GM18508 (cell line): Measurements from ENCODE around the gene HSPH1.
"Not testable (repeated sequence)": the region's sequence is repeated elsewhere in the genome, so short reads cannot be mapped to it uniquely, and the experiment has no call there.

Experiments
- ATAC-seq: cut with Tn5 transposase; IDR thresholded peaks from one replicate; pipeline ENCODE4 v1.9.1; 2021; ENCODE audit warnings: moderate number of reproducible peaks; ENCODE audit not compliant: insufficient read depth, unreplicated experiment

Gene HSPH1

DNA sequence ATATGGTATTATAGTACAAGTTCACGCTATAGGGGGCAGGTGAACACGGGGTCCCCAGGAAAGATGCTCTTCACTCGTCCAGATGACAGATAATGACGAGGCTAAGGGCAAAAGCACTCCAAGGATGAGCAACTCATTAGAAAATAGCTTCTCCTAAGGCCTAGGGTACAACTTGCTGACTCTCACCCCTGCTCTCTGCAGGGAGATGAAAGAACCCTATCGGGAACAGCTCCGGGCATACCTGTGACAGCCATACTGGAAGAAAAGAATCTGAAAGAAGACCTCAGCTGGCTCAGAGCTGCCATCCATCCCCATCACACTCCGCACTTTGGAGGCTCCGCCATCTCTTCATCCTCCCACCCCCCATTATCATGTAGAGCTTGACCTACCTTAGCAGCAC is 17.5 kb upstream of the HSPH1 start:
- ATAC-seq: no peak

DNA sequence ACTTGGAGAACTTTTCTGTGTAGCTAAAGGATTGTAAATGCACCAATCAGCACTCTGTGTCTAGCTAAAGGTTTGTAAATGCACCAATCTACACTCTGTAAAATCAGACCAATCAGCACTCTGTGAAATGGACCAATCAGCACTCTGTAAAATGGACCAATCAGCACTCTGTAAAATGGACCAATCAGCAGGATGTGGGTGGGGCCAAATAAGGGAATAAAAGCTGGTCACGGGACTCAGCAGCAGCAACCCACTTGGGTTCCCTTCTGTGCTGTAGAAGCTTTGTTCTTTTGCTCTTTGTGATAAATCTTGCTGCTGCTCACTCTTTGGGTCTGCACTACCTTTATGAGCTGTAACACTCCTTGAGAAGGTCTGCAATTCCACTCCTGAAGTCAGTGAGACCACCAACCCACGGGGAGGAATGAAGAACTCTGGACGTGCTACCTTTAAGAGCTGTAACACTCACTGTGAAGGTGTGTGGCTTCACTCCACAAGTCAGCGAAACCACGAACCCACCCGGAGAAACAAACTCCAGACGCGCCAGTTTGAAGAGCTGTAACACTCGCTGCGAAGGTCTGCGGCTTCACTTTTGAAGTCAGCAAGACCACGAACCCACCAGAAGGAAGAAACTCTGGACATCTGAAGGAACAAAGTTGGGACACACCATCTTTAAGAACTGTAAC is 16.2 kb upstream of the HSPH1 start:
- not testable (repeated sequence) for ATAC-seq

DNA sequence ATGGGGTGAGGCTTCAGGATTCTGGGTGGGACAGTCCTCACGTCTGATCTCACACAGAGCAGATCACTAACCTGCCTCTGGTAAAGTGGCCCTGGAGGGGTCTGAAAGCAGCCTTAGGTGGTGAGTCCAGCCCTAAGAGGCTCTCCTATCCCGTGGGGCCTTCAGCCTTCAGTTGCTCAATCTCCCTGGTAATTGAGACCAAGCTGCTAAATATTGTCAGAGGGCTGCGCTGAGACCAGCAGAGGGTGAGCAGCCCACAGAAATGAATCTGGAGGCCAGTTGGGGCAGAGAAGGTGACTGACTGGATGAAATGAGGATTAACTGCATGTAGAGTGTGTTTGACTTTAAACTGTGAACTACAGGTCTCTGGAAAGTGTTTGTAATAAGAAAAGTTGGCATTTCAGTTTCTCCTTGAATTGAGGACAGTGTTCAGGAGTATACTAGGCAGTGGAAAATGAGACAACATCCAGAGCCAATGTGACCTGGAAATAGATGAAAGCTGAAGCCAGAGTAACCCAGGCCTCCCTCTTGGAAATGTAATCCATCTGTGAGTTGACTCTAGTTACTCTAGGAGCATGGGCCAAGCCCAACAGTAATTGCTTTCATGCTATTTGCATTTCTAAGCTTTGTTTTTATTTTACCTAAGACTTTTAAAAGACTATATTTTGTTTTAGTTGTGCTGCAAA is 14.3 kb upstream of the HSPH1 start:
- no peak for ATAC-seq

DNA sequence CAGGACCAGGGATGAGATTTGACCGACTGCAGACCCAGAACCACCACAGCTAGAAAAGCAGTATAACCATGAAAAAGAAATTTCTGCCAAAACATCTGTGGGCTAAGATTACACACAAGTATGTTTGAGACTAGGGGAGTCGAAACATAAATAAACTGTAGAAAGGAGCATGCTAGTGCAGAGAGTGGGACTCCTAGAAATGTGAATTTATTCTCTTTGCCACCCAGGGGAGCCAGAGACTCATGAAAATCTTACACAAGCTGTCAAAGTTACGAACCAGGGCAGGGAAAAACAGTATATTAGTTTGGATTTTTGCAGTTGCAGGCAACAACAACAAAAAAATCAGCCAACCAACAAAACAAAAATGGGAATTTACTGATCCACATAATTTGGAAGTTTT is 12.3 kb upstream of the HSPH1 start:
- ATAC-seq: no peak

DNA sequence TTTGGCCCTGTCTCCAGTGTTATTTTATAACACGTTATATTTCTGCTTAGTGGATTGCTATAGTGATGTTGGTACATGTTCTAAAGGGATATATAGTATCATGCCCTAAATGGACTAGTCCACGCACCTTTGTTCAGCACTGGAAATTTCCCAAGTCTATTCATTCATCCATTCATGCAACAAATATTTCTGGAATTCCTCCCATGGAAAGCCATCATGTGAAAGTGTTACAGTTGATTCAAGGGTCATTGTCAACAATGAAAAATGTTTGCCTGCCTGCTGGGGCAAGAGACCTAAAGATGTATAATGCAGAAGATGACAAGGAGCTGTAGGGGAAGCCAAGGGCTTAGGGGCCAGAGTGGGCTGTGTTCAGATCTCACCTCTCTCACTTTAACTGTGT is 10.8 kb upstream of the HSPH1 start:
- ATAC-seq: no peak

DNA sequence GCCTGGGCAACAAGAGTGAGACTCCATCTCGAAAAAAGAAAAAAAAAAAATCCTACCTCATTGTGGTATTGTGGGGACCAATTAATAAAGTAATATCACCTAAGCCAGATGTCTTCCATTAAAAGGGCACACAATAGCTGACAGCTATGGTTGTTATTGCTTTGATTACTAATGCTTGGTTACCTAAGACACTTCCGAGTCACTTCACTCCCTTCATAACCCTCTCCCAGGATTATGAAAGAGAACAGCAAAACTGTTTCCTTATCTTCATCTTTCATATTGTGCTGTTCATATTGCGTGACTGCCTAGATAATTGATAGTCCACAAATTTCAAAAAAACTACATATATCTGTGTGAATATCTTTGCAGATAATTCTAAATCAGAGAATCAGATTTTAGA is 10.3 kb upstream of the HSPH1 start:
- no peak for ATAC-seq

DNA sequence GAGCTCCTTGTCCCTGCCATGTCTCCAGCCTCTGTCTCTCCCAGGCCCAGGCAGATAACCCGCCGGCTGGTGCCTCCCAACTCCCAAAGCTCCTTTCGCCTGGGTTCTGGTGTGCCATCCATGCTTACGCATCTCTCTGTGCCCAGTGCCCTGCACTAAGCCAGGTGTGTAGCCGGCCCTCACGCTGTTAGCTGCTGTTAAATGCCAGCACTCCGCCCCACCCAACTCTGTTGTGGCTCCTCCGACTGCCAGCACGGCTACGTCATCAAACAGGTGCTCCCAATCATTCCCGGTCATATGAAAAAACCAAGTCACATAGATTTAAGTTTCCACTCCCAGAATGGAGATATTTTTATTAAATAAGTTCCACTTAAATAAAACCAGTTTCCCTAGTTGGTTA is 7.0 kb upstream of the HSPH1 start:
- no peak for ATAC-seq

DNA sequence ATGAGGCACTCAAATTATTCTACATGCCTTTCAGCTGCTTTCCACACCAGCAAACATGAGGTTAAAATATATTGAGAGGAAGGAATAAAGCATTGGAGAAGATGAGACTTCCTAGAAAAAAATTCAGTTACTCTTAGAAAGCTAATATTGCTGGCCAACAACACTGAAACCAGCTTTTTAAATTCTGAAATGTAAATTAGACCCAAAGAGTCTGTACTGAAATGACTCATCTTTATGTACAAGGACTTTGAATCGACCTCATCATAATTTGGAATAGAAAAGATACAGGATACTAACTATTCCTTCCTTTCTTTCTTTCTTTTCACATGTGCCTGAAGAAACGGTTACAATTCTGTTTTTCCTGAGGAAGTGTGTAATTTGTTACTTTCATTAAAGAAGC is 6.5 kb upstream of the HSPH1 start:
- peak; percentile 40 for ATAC-seq

DNA sequence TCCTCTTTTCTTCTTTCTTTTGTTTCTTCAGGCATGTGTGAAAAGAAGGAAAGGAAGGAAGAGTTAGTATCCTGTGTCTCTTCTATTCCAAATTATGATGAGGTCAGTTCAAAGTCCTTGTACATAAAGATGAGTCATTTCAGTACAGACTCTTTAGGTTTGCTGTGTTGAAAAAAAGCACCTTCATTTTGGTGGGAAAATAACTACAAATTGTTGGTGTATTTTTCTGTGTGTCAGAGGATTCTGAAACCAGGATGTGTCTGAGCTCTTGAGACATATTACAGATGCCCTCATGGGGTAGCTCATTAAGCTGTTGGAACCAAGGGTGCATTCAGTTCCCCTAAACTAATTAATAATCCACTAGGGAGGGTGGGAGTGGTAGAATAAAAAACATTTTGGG is 5.8 kb upstream of the HSPH1 start:
- peak; percentile 61 for ATAC-seq

DNA sequence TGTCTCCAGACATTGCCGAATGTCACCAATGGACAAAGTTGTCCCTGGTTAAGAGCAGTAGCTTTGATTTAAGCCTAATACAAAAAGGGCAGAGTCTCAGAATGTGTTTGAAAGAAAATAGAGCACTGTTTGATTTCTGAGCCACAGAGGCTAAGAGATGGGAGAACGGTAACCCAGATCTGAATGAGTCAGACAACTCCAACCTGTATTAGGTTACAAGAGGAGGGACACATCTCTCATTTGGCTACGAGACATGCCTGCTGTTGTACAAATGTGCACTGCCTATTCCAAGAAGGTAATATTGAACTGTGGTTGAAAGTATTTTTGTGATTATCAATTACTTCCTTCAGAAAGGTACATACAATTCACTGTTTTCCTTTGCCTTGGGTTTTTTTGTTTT is 4.9 kb upstream of the HSPH1 start:
- ATAC-seq: no peak

DNA sequence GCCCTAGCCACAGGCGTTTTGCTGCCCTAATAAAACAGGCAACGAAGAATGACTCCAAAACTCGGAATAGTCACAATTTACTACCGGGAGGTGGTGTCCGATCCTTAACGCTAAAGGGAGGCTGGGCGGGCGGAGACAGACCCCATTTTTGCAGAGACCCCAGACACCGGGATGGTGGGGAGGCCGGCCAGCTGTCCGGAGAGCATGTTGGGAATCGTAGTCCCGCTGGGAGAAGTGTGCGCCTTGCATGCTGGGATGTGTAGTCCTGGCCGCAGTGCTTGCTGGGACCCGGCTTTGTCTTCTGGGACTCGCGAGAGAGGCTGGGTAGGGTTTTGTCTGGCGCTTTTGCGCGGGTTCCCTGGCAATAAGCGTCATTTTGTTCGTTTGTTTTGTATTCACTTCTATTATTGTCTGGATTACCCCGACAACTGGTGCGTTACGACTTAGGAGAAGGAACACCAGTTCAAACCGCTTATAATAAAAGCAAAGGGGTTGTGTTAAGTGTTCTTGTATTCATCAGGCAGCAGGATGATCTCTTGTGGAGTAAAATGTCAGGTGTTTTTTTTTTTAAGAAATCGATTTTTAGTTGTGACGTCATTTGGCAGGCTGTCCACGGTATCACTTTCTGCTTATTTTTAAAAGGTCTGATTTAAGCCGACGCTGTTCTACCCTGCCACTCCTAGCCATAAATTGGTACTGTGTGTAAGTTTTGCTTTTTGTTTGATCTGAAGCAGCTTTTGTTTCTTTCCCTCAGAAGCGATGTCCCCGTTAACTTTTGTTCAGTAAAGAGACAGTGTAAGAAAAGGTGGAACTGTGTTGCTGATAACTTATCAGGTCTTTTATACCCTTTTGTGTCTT is 676 bp upstream of the HSPH1 start:
- ATAC-seq: peak; percentile 83

DNA sequence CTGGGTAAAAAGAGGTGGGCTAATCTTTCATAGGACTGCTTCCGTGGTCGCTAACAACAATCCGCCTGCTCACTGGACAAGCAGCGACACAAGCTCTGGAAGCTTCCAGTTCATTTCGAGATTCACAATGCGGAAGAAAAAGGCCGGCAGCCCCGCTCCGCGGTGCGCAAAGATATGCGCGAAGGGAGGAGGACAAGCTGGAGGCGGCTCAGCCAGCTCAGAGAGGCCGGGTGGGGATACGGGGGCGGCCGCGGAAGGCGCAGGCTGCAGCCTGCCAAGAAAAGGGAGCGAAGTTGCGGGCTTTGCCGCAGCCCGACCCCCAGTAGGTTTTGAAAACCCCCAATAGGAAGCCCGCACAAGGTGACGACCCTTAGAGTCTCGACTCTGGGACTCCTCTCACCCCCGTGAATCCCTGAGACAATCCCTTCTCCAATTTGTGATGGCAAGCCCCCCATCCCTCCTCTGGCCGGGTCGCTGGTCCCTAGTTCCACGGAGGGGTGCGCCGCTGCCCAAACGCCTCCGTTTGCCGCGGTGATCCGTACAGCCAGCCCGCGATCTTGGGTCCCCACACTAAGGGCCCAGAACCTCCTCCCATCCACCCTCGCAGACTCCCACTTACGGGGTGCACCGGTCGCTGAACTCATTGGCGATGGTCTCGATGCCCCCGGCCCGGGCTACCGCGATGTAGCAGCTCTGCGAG is 697 bp downstream of the HSPH1 start:
- ATAC-seq: no peak

DNA sequence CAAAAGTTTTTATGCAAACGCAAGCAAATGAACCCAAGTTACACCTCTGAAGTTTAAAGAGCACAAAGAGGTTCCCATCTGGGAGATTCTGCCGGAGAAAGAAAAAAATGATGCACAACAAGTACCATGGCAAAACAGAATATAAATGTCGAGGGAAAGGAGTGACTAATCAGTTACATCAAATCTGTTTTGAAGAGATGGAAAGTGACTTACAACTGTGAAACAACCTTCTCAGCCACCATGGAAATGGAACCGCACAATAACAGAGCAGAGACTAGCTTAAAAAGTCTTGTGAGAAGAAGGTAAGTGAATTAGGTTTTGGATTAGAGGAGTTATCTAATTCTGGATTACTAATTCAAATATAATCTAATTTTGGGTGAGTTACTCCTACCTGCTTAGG is 2.4 kb downstream of the HSPH1 start:
- ATAC-seq: no peak

DNA sequence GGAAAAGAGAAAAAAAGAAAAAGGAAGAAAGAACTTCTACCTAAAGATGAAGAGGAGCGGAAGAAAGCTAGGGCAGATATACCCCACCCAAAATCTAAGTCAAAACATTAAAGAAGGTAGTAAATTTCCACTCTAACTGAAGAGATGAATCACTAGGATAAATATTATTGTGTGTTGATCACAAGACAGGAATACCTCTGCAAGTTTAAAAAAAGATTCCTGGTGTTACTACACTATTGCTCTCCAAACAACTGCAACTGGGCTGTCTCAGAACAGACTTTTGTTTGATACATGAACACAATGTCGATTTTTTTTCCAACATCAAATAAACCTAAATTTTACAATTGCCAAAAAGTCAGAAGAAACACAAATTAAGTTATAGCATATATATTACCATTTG is 6.8 kb downstream of the HSPH1 start:
- ATAC-seq: no peak

DNA sequence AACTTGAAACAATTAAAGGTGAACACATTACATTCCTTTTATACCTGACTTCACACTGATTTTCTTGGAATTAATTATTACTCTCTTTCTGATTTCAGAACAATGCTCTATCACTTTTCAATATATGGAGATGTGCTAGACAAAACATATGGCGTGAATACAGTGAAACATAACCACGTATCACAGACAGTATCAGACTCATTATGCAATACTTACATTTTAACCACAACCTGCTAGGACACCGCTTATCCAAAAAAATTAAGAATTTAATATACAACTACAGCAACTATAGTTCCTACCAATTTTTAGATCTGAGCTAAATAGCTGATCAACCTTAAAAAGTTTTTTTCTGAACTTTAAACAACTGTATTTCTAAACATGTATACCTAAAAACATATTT is 9.9 kb downstream of the HSPH1 start:
- ATAC-seq: no peak

DNA sequence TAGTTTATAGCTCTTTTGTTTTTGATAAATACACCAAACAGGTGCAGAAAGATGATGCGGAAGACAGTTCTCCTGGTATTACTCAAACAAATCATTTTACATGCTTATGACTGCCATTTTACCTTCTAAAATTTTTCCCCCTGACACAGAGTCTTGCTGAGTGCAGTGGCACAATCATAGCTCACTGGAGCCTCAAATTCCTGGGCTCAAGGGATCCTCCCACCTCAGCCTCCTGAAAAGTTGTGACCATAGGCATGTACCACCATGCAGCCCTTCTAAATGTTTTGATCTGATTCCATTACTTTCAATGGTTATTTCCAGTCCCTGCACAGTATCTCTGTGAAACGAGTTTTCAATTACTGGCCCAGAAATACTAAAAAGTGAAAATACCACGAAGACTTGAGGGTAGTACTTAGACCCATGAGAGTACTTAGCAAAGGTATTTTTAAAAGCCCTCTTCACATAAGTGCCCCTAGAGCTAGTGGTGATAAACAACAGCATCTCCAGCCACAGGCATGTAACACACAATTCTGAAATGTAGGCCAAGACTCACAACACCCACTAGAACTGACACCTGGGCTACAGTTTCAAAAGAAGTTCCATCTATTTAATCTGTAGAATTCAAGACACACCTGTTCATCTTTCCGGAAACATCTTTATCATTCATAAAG is 11.3 kb downstream of the HSPH1 start:
- ATAC-seq: no peak

DNA sequence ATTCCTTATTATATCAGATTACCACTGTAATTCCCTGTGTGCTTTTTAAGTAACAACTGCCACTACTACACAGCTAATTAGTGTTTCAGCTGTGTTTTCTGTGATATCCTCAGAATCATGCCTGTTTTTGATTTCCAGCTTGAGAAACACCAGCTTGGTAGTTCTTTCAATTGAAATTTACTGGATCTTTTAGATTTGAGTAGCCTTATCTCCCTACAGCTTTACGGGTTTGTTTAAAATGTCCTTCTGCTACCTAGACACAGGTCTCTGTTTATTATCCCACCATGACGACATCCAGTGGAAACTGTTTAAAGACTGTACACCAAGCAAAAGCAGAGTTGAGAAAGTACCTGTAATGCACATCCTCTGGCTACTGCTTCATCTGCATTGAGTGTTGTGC is 12.1 kb downstream of the HSPH1 start:
- no peak for ATAC-seq

DNA sequence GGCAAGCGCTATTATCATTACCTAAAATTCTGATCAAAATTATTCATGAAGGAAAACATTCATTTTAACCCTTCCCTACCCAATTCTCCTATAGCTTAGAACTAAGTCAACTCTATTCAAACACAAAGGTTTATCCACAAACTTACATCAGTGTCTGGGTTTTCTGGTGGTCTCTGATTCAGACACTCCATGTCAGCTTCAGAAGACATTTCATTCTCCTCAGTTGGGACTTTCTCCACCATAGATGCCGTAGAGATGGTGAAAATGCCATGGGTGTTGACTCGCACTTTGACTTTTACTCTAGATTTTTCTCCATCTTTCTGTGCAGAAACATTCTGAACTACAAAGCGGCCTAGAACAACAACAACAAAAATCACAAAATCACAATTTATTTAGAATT is 16.3 kb downstream of the HSPH1 start:
- no peak for ATAC-seq

DNA sequence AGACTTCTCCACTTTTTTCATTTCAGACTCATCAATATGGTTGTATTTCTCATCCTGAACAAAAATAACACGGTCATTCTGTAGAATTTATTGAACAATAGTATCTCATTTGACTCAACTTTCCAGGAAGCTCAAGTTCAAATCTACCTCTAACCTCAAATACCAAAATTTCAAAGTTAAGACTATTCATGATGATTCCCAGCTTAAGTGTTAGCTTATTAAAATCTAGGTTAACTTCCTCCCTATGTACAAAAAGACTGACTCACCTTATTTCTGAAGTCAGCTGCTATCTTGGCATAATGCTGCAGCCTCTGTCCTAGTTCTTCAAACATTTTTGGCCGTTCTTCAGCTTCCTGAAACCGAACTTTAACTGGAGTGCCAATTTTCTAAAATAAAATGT is 23.2 kb downstream of the HSPH1 start:
- ATAC-seq: no peak

DNA sequence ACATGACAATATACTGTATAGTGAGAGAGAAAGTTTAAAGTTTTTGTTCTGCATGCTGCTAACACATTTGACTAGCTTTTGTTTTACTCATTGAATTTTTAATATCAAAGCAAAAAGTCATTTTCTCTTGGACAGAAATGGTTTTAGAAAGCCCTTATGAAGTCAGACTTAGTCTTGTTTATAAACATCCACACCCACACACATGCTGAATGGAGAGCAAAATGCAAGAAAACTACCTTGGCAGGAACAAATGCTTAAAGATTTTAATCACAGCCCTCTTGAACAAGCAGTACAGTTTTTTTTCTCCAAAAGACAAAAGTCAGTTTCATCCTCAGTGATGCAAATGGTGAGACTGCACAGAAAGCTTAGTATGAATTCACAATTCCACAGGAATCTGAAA is 25.0 kb downstream of the HSPH1 start:
- no peak for ATAC-seq
